ENCODE results near the gene UCP3.
"Not testable (repeated sequence)": the region's sequence is repeated elsewhere in the genome, so short reads cannot be mapped to it uniquely, and the experiment has no call there.

Gene UCP3

GRCh38 chr11:73998846-73999575, 9.9 kb downstream of the UCP3 start:
- no peak overlapping the region for H3K4me3 Mint-ChIP-seq
- peak overlapping the region; percentile 75 for H3K27ac Mint-ChIP-seq
- H3K27me3 Mint-ChIP-seq, result no peaks in the 10 kb centered on the region
- peaks cover 16% of the 10 kb centered on the region for H3K36me3 Mint-ChIP-seq
- peaks cover 72% of the 10 kb centered on the region for H3K4me1 Mint-ChIP-seq (ENCODE audit: low read depth)
- no peaks in the 10 kb centered on the region for H3K9me3 Mint-ChIP-seq (ENCODE audit: low read depth)

GRCh38 chr11:73997120-73997770, 11.6 kb downstream of the UCP3 start:
- Mint-ChIP-seq H3K4me1 (ENCODE audit: low read depth) (peaks cover 66% of the 10 kb centered on the region), H3K4me3 (peak overlapping the region; percentile 48), H3K27me3 (no peaks in the 10 kb centered on the region), H3K9me3 (ENCODE audit: low read depth) (no peaks in the 10 kb centered on the region), H3K27ac (peak overlapping the region; percentile 76), H3K36me3 (peaks cover 11% of the 10 kb centered on the region)

GRCh38 chr11:73996161-73996747, 12.6 kb downstream of the UCP3 start:
- peak overlapping the region; percentile 75 for H3K4me3 Mint-ChIP-seq
- peaks cover 10% of the 10 kb centered on the region for H3K36me3 Mint-ChIP-seq
- H3K4me1 Mint-ChIP-seq (ENCODE audit: low read depth), result peaks cover 73% of the 10 kb centered on the region
- H3K27ac Mint-ChIP-seq, result peak overlapping the region; percentile 90
- no peaks in the 10 kb centered on the region for H3K9me3 Mint-ChIP-seq (ENCODE audit: low read depth)
- H3K27me3 Mint-ChIP-seq, result no peaks in the 10 kb centered on the region

GRCh38 chr11:73995731-73996130, 13.2 kb downstream of the UCP3 start:
- peaks cover 73% of the 10 kb centered on the region for H3K4me1 Mint-ChIP-seq (ENCODE audit: low read depth)

GRCh38 chr11:73995247-73995646, 13.6 kb downstream of the UCP3 start:
- H3K27me3 Mint-ChIP-seq, result no peaks in the 10 kb centered on the region
- peak overlapping the region; percentile 75 for H3K4me3 Mint-ChIP-seq
- H3K9me3 Mint-ChIP-seq (ENCODE audit: low read depth), result no peaks in the 10 kb centered on the region
- H3K27ac Mint-ChIP-seq, result peak overlapping the region; percentile 90
- H3K36me3 Mint-ChIP-seq, result peaks cover 4% of the 10 kb centered on the region
- H3K4me1 Mint-ChIP-seq (ENCODE audit: low read depth), result peaks cover 74% of the 10 kb centered on the region

More at GRCh38 chr11:73995731-73996130, 13.2 kb downstream of the UCP3 start:
- no peaks in the 10 kb centered on the region for H3K27me3 Mint-ChIP-seq
- H3K27ac Mint-ChIP-seq, result peak overlapping the region; percentile 90
- H3K36me3 Mint-ChIP-seq, result peaks cover 5% of the 10 kb centered on the region
- H3K9me3 Mint-ChIP-seq (ENCODE audit: low read depth), result no peaks in the 10 kb centered on the region
- H3K4me3 Mint-ChIP-seq, result peak overlapping the region; percentile 75

GRCh38 chr11:73991471-73992006, 17.3 kb downstream of the UCP3 start:
- Mint-ChIP-seq H3K4me3 (no peak overlapping the region), H3K4me1 (ENCODE audit: low read depth) (peaks cover 45% of the 10 kb centered on the region), H3K27me3 (no peaks in the 10 kb centered on the region)

GRCh38 chr11:73990730-73991129, 18.2 kb downstream of the UCP3 start:
- Mint-ChIP-seq H3K27me3 (no peaks in the 10 kb centered on the region), H3K27ac (peak overlapping the region; percentile 16), H3K36me3 (no peaks in the 10 kb centered on the region), H3K4me1 (ENCODE audit: low read depth) (peaks cover 39% of the 10 kb centered on the region), H3K9me3 (ENCODE audit: low read depth) (no peaks in the 10 kb centered on the region), H3K4me3 (no peak overlapping the region)

More at GRCh38 chr11:73991471-73992006, 17.3 kb downstream of the UCP3 start:
- Mint-ChIP-seq H3K36me3 (no peaks in the 10 kb centered on the region), H3K9me3 (ENCODE audit: low read depth) (no peaks in the 10 kb centered on the region), H3K27ac (peak overlapping the region; percentile 58)

- Mint-ChIP-seq H3K36me3 (no peaks in the 10 kb centered on the region), H3K27me3 (no peaks in the 10 kb centered on the region), H3K27ac (no peak overlapping the region), H3K4me1 (ENCODE audit: low read depth) (peaks cover 32% of the 10 kb centered on the region), H3K4me3 (no peak overlapping the region), H3K9me3 (ENCODE audit: low read depth) (no peaks in the 10 kb centered on the region)
Observed at GRCh38 chr11:73989156-73989555, 19.7 kb downstream of the UCP3 start.

- Mint-ChIP-seq H3K9me3 (ENCODE audit: low read depth) (no peaks in the 10 kb centered on the region), H3K36me3 (no peaks in the 10 kb centered on the region), H3K4me1 (ENCODE audit: low read depth) (peaks cover 40% of the 10 kb centered on the region), H3K27me3 (no peaks in the 10 kb centered on the region), H3K27ac (no peak overlapping the region), H3K4me3 (no peak overlapping the region)
Observed at GRCh38 chr11:73988227-73988626, 20.7 kb downstream of the UCP3 start.

GRCh38 chr11:73985661-73986060, 23.2 kb downstream of the UCP3 start:
- Mint-ChIP-seq H3K4me1 (ENCODE audit: low read depth) (peaks cover 36% of the 10 kb centered on the region), H3K27ac (peak overlapping the region; percentile 68), H3K4me3 (peak overlapping the region; percentile 27)
- H3K9me3 Mint-ChIP-seq (ENCODE audit: low read depth); H3K36me3 Mint-ChIP-seq; H3K27me3 Mint-ChIP-seq: not testable (repeated sequence)

GRCh38 chr11:73983741-73984538, 24.9 kb downstream of the UCP3 start:
- H3K9me3 Mint-ChIP-seq (ENCODE audit: low read depth), result no peaks in the 10 kb centered on the region
- peaks cover 49% of the 10 kb centered on the region for H3K4me1 Mint-ChIP-seq (ENCODE audit: low read depth)
- H3K27me3 Mint-ChIP-seq, result no peaks in the 10 kb centered on the region
- peak overlapping the region; percentile 98 for H3K4me3 Mint-ChIP-seq
- peak overlapping the region; percentile 100 for H3K27ac Mint-ChIP-seq
- peaks cover 1% of the 10 kb centered on the region for H3K36me3 Mint-ChIP-seq

GRCh38 chr11:73982990-73983740, 25.7 kb downstream of the UCP3 start:
- Mint-ChIP-seq H3K4me3 (peak overlapping the region; percentile 98), H3K4me1 (ENCODE audit: low read depth) (peaks cover 57% of the 10 kb centered on the region), H3K27ac (peak overlapping the region; percentile 100), H3K9me3 (ENCODE audit: low read depth) (no peaks in the 10 kb centered on the region), H3K27me3 (no peaks in the 10 kb centered on the region), H3K36me3 (peaks cover 2% of the 10 kb centered on the region)

- H3K4me3 Mint-ChIP-seq, result peak within 1 kb of the TSS; percentile 98
- H3K27ac Mint-ChIP-seq, result peak within 1 kb of the TSS; percentile 100
- H3K4me1 Mint-ChIP-seq (ENCODE audit: low read depth), result peaks cover 62% of the 10 kb centered on the region
- peaks cover 3% of the 10 kb centered on the region for H3K36me3 Mint-ChIP-seq
- no peaks in the 10 kb centered on the region for H3K27me3 Mint-ChIP-seq
- no peaks in the 10 kb centered on the region for H3K9me3 Mint-ChIP-seq (ENCODE audit: low read depth)
Observed at GRCh38 chr11:73982595-73982989, 26.3 kb downstream of the UCP3 start, which contains the start of gene UCP2. UCP2 (minus strand) TSS chr11:73982843; CDS start chr11:73978378, 4,465 bp downstream.

All from activated naive CD8-positive, alpha-beta T cell (primary cell).